Suprapubic skin (tissue), 3 donors: ENCODE measurements around the gene SPSB4.

Experiments used
- CTCF ChIP-seq, 2 donors: fragments of 200-600 bp in 1 of 2; fragments of 450-650 bp in 1 of 2; sonication (generic) in 1 of 2; IDR thresholded peaks; one replicate each; pipeline ENCODE4 v1.5.1; 2016 to 2019; ENCODE audit warnings: antibody characterized with exemption in 2 of 2, mild to moderate bottlenecking in 1 of 2, moderate library complexity in 1 of 2
- EP300 ChIP-seq: sonication (generic); formaldehyde crosslinking; IDR thresholded peaks from one replicate; pipeline ENCODE4 v1.6.1; 2017; ENCODE audit warnings: antibody characterized with exemption

DNA sequence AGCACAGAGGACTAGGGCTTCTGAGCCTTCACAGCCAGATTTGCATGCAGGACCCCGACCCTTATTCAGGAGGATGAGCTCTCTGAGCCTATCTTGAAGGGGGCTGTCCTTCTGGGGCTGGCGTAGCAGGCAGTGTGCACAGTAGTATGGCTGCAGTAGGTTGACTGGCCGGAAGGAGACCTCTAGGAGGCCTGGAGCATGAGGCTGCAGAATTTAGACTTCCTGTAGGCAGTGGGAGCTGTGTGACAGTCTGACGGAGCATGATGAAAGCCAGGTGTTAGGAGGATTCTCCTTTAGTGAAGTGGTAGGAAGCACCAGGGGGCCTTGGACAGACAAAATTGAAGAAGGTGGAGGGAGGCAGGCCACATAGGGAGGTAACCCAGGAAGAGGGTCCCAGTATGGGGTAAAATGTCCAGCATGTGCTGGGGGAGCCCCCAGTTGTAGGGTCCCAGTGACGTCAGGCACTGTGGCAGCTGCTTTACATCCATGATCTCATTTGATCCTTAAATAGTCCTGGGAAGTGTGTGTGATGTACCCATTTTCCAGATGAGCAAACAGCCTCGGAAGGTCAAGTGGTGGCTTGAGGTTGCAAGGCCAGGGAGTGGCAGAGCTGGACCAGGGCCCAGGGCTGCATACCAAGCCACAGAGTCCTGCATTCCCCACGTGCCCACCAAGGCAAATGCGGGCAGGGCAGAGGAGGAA is 36.1 kb downstream of the SPSB4 start:
- no peak for TF ChIP-seq CTCF (IDR thresholded peaks at IDR 0.05)
- no peak for TF ChIP-seq EP300
